ENCODE results near the gene LCOR.

DNA sequence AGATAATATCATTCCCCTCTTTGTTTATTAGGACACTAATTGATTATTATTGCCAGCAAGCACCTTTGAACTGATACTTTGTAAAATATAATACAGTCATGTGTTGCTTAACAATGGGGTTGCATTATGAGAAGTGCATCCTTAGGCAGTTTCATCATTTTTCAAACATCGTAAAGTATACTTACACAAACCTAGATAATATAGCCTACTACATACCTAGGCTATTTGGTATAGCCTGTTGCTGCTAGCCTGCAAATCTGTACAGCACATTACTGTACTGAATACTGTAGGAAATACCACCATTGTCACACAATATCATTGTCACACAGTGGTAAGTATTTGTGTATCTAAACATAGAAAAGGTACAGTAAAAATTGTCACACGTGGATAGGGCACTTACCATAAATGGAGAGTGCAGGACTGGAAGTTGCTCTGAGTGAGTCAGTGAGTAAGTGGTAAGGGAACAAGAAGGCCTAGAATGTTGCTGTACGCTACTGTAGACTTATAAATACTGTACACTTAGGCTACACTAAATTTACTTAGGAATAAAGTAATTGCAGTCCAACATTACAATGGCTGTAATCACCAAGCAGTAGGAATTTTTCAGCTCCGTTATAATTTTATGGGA is 70.7 kb downstream of the LCOR start:
- TF ChIP-seq EZH2 (IDR thresholded peaks at IDR 0.05; ENCODE audit: borderline replicate concordance) (no peak), EZH2phosphoT487 (IDR thresholded peaks at IDR 0.05; ENCODE audit: low read depth, severe bottlenecking, unreplicated experiment) (no peak)
- TF ChIP-seq, protein P1, sequence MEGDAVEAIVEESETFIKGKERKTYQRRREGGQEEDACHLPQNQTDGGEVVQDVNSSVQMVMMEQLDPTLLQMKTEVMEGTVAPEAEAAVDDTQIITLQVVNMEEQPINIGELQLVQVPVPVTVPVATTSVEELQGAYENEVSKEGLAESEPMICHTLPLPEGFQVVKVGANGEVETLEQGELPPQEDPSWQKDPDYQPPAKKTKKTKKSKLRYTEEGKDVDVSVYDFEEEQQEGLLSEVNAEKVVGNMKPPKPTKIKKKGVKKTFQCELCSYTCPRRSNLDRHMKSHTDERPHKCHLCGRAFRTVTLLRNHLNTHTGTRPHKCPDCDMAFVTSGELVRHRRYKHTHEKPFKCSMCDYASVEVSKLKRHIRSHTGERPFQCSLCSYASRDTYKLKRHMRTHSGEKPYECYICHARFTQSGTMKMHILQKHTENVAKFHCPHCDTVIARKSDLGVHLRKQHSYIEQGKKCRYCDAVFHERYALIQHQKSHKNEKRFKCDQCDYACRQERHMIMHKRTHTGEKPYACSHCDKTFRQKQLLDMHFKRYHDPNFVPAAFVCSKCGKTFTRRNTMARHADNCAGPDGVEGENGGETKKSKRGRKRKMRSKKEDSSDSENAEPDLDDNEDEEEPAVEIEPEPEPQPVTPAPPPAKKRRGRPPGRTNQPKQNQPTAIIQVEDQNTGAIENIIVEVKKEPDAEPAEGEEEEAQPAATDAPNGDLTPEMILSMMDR (IDR thresholded peaks at IDR 0.05; ENCODE audit: poor library complexity), result no peak
